ENCODE measurements around the gene CLTRN. TPM values are rescaled to one million over a fixed set of nuclear protein-coding genes. Genes with fewer than 3 reads are reported as not detected.
"Not testable (repeated sequence)": the region's sequence is repeated elsewhere in the genome, so short reads cannot be mapped to it uniquely, and the experiment has no call there.

Gene CLTRN
- total RNA-seq = under 1 TPM; 0.42 to 0.67 TPM

- ChIA-PET CTCF (no interaction called here), POLR2A (interaction anchor here (0.6 kb wide), 1 partner anchor 919 kb away, joined by 8 read pairs; no protein-coding TSS in a partner anchor)
These were observed at the start of gene CLTRN for GRCh38 chrX:15664487-15665444. CLTRN (minus strand) TSS chrX:15664805; CDS start chrX:15664775, 30 bp downstream.

- POLR2A ChIA-PET, CTCF ChIA-PET: not testable (repeated sequence)
These were observed 39.7 kb upstream of the CLTRN start for GRCh38 chrX:15704273-15704672.

GRCh38 chrX:15703809-15704208, 39.2 kb upstream of the CLTRN start:
- CTCF ChIA-PET, POLR2A ChIA-PET: not testable (repeated sequence)

GRCh38 chrX:15702488-15703371, 38.1 kb upstream of the CLTRN start:
- ChIA-PET CTCF (no interaction called here), POLR2A (no interaction called here)

- CTCF ChIA-PET = no interaction called here
- POLR2A ChIA-PET = no interaction called here
These were observed 31.9 kb upstream of the CLTRN start for GRCh38 chrX:15696516-15696915.

GRCh38 chrX:15694941-15695451, 30.4 kb upstream of the CLTRN start:
- CTCF ChIA-PET = no interaction called here
- POLR2A ChIA-PET = no interaction called here

GRCh38 chrX:15686818-15687685, 22.4 kb upstream of the CLTRN start:
- ChIA-PET POLR2A (no interaction called here), CTCF (no interaction called here)

GRCh38 chrX:15683193-15683592, 18.6 kb upstream of the CLTRN start:
- ChIA-PET CTCF (no interaction called here), POLR2A (no interaction called here)

- POLR2A ChIA-PET = no interaction called here
- CTCF ChIA-PET = no interaction called here
These were observed 16.8 kb upstream of the CLTRN start for GRCh38 chrX:15681433-15681832.

GRCh38 chrX:15680401-15680800, 15.8 kb upstream of the CLTRN start:
- ChIA-PET CTCF (no interaction called here), POLR2A (no interaction called here)

- CTCF ChIA-PET = no interaction called here
These were observed 14.6 kb upstream of the CLTRN start for GRCh38 chrX:15679246-15679645.

GRCh38 chrX:15678339-15678738, 13.7 kb upstream of the CLTRN start:
- POLR2A ChIA-PET = no interaction called here
- CTCF ChIA-PET = no interaction called here

More at GRCh38 chrX:15679246-15679645, 14.6 kb upstream of the CLTRN start:
- POLR2A ChIA-PET = no interaction called here

- CTCF ChIA-PET = no interaction called here
- POLR2A ChIA-PET = no interaction called here
These were observed 12.3 kb upstream of the CLTRN start for GRCh38 chrX:15676886-15677285.

GRCh38 chrX:15675490-15675921, 10.9 kb upstream of the CLTRN start:
- ChIA-PET CTCF (no interaction called here), POLR2A (no interaction called here)

GRCh38 chrX:15674841-15675489, 10.4 kb upstream of the CLTRN start:
- CTCF ChIA-PET = no interaction called here
- POLR2A ChIA-PET = no interaction called here

- CTCF ChIA-PET = no interaction called here
- POLR2A ChIA-PET = no interaction called here
These were observed 9.9 kb upstream of the CLTRN start for GRCh38 chrX:15674514-15674840.

- POLR2A ChIA-PET = no interaction called here
- CTCF ChIA-PET = no interaction called here
These were observed 9.4 kb upstream of the CLTRN start for GRCh38 chrX:15673970-15674369.

- ChIA-PET CTCF (no interaction called here), POLR2A (no interaction called here)
These were observed 8.3 kb upstream of the CLTRN start for GRCh38 chrX:15672881-15673280.

- POLR2A ChIA-PET = no interaction called here
- CTCF ChIA-PET = no interaction called here
These were observed 1.2 kb downstream of the CLTRN start for GRCh38 chrX:15663439-15663838.
